ENCODE results near the gene HSD11B1L.
"Not testable (repeated sequence)": the region's sequence is repeated elsewhere in the genome, so short reads cannot be mapped to it uniquely, and the experiment has no call there.

HSD11B1L gene

DNA sequence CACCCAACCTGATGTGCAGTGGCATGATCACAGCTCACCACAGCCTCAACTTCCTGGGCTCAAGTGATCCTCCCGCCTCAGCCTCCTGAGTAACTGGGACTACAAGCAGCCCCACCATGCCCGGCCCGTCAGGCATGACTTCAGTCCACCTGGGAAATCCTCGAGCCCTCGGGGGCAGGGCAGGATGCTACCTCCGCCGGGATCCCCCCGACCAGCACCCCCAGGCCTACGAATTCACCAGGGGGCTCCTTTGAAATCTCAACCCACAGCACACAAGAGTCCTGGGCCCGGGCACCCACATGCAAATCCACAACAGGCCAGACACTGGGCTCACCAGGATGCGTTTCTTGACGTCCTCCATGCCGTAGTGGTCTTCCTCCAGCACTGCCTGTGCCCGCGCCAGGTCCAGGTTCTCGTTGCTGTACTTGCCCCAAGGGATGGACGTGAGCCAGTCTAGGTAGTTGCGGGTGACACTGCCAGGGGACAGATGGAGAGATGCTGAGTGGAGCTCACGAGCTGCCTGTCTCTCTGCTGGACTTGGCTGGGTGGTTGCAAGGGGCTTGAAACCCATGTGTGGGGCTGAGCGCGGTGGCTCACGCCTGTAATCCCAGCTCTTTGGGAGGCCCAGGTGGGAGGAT is 19.7 kb downstream of the HSD11B1L start:
- H3K4me3 ChIP-seq (ENCODE audit: low read depth, low read length) = no peak overlapping the region
- TF ChIP-seq, protein P1, sequence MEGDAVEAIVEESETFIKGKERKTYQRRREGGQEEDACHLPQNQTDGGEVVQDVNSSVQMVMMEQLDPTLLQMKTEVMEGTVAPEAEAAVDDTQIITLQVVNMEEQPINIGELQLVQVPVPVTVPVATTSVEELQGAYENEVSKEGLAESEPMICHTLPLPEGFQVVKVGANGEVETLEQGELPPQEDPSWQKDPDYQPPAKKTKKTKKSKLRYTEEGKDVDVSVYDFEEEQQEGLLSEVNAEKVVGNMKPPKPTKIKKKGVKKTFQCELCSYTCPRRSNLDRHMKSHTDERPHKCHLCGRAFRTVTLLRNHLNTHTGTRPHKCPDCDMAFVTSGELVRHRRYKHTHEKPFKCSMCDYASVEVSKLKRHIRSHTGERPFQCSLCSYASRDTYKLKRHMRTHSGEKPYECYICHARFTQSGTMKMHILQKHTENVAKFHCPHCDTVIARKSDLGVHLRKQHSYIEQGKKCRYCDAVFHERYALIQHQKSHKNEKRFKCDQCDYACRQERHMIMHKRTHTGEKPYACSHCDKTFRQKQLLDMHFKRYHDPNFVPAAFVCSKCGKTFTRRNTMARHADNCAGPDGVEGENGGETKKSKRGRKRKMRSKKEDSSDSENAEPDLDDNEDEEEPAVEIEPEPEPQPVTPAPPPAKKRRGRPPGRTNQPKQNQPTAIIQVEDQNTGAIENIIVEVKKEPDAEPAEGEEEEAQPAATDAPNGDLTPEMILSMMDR (IDR thresholded peaks at IDR 0.05; ENCODE audit: control insufficient read depth, extremely low read depth, insufficient read depth) = no peak
- DNase-seq (ENCODE audit: low read depth) = no peak

DNA sequence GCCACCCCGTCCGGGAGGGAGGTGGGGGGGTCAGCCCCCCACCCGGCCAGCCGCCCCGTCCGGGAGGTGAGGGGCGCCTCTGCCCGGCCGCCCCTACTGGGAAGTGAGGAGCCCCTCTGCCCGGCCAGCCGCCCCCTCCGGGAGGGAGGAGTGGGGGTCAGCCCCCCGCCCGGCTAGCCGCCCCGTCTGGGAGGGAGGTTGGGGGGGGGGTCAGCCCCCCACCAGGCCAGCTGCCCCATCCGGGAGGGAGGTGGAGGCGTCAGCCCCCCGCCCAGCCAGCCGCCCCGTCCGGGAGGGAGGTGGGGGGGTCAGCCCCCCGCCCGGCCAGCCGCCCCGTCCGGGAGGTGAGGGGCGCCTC is 21.2 kb downstream of the HSD11B1L start:
- DNase-seq (ENCODE audit: low read depth); H3K4me3 ChIP-seq (ENCODE audit: low read depth, low read length): not testable (repeated sequence)

DNA sequence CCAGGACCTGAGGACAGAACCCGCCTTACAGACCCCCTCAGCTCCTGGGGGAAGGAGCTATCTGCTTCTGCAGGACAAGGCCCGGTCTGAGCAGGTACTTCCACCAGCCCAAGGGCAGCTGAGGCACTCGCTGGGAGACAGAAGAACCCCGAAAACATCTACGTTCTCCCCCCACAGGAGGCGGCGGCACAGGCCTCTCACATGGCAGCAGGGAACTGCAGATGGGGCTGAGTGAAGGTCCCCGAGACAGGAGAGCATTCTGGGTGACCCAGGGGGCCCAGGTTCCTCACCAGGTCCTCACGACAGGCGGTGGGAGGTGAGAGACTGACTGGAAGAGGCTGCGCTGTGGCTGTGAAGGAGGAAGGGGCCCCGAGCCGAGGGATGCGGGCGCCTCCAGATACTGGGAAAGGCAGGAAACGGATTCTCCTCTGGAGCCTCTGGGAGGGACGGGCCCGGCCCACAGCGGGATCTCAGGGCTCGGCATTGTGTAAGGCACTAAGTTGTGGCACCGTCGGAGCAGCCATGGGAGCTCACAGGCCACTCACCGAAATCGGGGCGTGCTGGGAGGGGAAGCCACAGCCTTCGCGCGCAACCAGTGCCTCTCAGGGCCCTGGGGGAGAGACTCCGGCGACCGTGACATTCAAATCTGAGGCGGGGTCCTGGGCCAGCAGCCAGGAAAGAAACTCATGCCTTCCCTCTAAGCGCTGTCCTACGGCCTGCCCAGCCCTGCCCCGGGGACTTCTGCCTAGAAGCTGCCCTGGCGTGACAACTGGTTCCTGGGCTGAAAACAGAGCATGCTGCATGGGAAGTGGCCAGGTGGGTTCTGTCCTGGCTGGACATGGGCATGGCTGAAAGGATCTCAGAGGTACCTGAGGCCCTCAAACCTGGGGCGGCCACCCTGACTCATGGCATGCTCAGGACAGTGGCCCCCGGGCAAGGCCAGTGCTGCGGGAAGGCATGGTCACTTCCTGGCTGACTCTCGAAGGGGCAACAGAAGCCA is 23.3 kb downstream of the HSD11B1L start:
- TF ChIP-seq, protein P1 (IDR thresholded peaks at IDR 0.05; ENCODE audit: control insufficient read depth, extremely low read depth, insufficient read depth) = no peak
- no peak for DNase-seq (ENCODE audit: low read depth)
- H3K4me3 ChIP-seq (ENCODE audit: low read depth, low read length) = no peak overlapping the region

DNA sequence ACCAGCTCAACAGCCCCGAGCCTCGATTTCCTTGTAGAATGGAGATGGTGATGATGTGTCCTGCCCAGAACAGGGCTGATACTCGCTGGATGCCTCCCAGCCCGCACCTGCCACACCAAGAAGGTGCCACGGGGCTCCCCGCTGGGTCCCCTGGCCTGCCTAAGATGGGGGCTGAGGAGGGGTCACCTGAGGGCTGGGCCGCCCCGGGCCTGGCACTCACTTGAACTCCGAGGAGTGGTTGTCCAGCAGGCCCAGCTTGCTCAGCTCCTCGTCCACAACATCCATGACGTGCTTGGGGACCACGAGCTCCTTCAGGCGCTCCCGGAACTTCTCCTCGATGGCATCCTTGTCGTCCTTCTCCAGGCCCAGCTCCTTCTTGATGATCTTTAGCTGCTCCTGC is 24.7 kb downstream of the HSD11B1L start:
- TF ChIP-seq, protein P1 (IDR thresholded peaks at IDR 0.05; ENCODE audit: control insufficient read depth, extremely low read depth, insufficient read depth) = no peak
- no peak overlapping the region for H3K4me3 ChIP-seq (ENCODE audit: low read depth, low read length)
- no peak for DNase-seq (ENCODE audit: low read depth)

DNA sequence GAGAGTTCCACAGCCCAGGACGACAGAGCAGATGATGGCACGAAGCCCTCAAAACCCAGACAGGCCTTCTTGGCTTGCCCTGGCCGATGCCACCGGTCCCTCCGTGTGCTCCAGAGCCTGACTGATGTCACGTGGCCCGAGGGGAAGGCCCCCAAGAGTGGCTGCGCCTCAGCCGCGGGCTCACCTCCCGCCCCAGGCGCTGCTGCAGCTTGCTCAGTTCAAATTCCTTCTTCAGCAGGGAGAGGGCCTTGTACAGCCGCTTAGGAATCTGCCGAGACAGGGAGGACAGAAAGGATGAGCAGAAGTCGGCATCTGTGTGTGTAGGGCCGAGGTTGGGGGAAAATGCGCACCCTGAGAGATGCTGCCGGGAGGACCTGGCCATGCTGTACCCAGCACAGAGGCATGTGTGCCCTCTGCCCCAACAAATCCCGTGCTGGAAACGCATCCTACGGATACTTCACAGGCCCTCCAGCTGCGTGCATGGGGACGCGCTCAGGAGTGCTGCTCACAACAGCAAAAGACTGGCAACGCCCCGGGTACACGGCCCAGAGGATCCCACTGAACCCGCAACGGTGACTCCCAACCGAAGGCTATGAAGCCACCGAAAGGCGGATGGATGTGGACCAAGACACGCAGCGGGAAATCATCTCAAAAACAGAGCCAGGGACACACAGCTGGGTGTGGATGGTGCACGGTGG is 26.2 kb downstream of the HSD11B1L start:
- TF ChIP-seq, protein P1 (IDR thresholded peaks at IDR 0.05; ENCODE audit: control insufficient read depth, extremely low read depth, insufficient read depth) = no peak
- DNase-seq (ENCODE audit: low read depth) = no peak
- no peak overlapping the region for H3K4me3 ChIP-seq (ENCODE audit: low read depth, low read length)

DNA sequence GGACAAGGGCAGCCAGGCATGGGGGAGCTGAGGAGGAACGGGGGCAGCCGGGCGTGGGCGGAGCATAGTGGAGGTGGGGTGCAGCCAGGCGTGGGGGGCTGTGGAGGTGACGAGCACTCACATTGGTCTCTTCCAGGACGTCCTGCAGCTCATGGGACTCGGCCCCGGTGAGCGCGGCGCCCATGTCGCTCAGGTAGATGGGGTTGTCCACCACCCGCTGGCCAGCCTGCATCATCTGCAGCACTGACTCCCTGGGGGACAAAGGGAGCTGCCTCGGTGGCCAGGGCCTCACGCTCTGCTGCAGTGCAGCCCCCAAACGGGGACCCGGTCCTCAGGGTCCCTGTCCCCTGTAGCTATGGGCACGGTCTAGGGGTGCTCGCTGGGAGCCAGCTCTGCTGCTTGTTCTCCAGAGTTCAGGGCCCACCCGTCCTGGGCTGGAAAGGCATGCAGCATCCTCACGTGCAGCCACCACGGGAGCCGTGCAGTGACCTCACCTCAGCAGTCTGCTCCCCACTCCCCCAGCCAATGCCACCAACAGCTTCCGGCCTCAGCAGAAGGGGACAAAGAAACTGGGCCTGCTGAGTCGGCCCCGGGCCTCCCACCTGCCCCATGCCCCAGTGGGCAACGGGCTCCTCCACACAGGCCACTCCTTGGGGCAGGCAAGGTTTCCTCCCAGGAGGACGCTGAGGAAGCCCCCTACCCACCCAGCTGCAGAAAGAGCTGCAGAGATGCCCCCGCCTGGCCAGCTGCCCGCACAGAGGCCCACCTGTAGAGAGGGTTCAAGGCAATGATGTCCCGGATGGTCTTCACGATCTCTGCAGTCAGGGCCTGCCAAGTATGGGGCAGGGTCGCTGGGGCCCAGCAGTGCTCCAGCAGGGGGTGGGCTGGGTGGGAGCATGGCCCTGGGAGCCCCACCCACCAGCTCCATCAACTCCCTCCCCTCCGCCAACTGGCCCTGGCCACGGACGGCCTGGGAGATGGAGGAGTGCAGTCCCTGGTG is 27.0 kb downstream of the HSD11B1L start:
- DNase-seq (ENCODE audit: low read depth) = no peak
- TF ChIP-seq, protein P1 (IDR thresholded peaks at IDR 0.05; ENCODE audit: control insufficient read depth, extremely low read depth, insufficient read depth) = no peak
- no peak overlapping the region for H3K4me3 ChIP-seq (ENCODE audit: low read depth, low read length)

Measured in LNCaP clone FGC (cell line).